Measurements from ENCODE around the gene CCDC142.

- TF ChIP-seq REST (IDR thresholded peaks at IDR 0.05) (no peak), CTCF (IDR thresholded peaks at IDR 0.05; ENCODE audit: low read depth, low read length, missing input control) (no peak), YY1 (IDR thresholded peaks at IDR 0.05) (peak; percentile 99), MAX (IDR thresholded peaks at IDR 0.05) (no peak), ZBTB33 (IDR thresholded peaks at IDR 0.05) (no peak), RAD21 (IDR thresholded peaks at IDR 0.05) (no peak), ATF3 (IDR thresholded peaks at IDR 0.05) (no peak), TAF1 (conservative IDR thresholded peaks at IDR 0.05) (no peak), SP1 (IDR thresholded peaks at IDR 0.05) (peak; percentile 59), HNF4G (IDR thresholded peaks at IDR 0.05) (no peak)
Measured at GRCh38 chr2:74507145-74507925, 24.5 kb upstream of the CCDC142 start, which contains the start of gene PCGF1.

Data from liver (tissue), 3 donors.